HCT116 (cell line): ENCODE results near the gene CA10. TPM values are rescaled to one million over a fixed set of nuclear protein-coding genes. Genes with fewer than 3 reads are reported as not detected.

ENCODE experiments used
- ATAC-seq: fragments of 200-7000 bp; cut with Tn5 transposase; 2 replicates; pipeline ENCODE4 v1.9.1; 2020; ENCODE audit warnings: mild to moderate bottlenecking, moderate library complexity
- BruUV-seq: library from RNA; stranded (reverse); fragments of 400-500 nt; replicated peaks from 2 replicates; lab custom pipeline; 2021; lab: Mats Ljungman, UMichigan
- CTCF ChIA-PET: fragments of 300-600 bp; sonication (Branson Sonifier 250); formaldehyde crosslinking; loops from one replicate; lab custom pipeline; 2021; ENCODE audit warnings: antibody characterized with exemption; lab: Charles Lee
- POLR2A ChIA-PET: fragments of 300-600, 350-600 bp; sonication (Branson Sonifier 250); formaldehyde crosslinking; loops from one replicate; lab custom pipeline; 2021; ENCODE audit warnings: antibody characterized with exemption; lab: Charles Lee
- RAD21 ChIA-PET, 2 experiments: fragments of 300-600 bp; sonication (Branson Sonifier 250); formaldehyde crosslinking; loops; one replicate each; lab custom pipeline; 2023; ENCODE audit warnings: low total read pairs in 2 of 2; ENCODE audit not compliant: uncharacterized antibody in 2 of 2, unreplicated experiment in 2 of 2, low non-redundant PET in 1 of 2; lab: Charles Lee
- DNase-seq: peaks from one replicate; pipeline ENCODE4 v3.0.0-alpha.2; 2010; ENCODE audit warnings: low read depth, low spot score
- H2AFZ ChIP-seq: fragments of 200-600 bp; shearing (Covaris generic), sonication (generic); 2 replicates; pipeline ENCODE4 v1.6.1; 2017; ENCODE audit warnings: low read depth, mixed run types, mixed read lengths, antibody characterized with exemption, low read length; ENCODE audit not compliant: poor library complexity, severe bottlenecking
- H3K27ac ChIP-seq: 2 replicates; pipeline ENCODE4 v1.5.1; 2012; ENCODE audit warnings: low read depth, low read length
- H3K27me3 ChIP-seq: fragments of 200-600 bp; sonication (generic); 2 replicates; pipeline ENCODE4 v1.6.1; 2016; ENCODE audit warnings: mixed run types, low read length, mixed read lengths; ENCODE audit not compliant: insufficient read depth
- H3K36me3 ChIP-seq, 2 experiments: fragments of 200-500 bp in 1 of 2; fragments of 200-600 bp in 1 of 2; sonication (Bioruptor generic) in 1 of 2; sonication (generic) in 1 of 2; 2 replicates each; pipeline versions ENCODE4 v1.5.1 to v1.6.1; 2014 to 2016; ENCODE audit warnings: low read length in 2 of 2, inconsistent platforms in 1 of 2, mixed read lengths in 1 of 2, mixed run types in 1 of 2; ENCODE audit not compliant: insufficient read depth in 2 of 2, control insufficient read depth in 1 of 2
- H3K4me1 ChIP-seq, 2 experiments: fragments of 200-600 bp in 1 of 2; sonication (generic) in 1 of 2; 2 replicates each; pipeline versions ENCODE4 v1.5.1 to v1.6.1; 2012 to 2017; ENCODE audit warnings: low read length in 2 of 2, inconsistent platforms in 1 of 2, mild to moderate bottlenecking in 1 of 2, mixed read lengths in 1 of 2, mixed run types in 1 of 2, moderate library complexity in 1 of 2; ENCODE audit not compliant: insufficient read depth in 2 of 2, control insufficient read depth in 1 of 2
- H3K4me2 ChIP-seq: fragments of 200-600 bp; sonication (generic); 2 replicates; pipeline ENCODE4 v1.6.1; 2017; ENCODE audit warnings: mixed run types, low read length, mixed read lengths
- H3K4me3 ChIP-seq, 2 experiments: fragments of 200-600 bp in 1 of 2; sonication (generic) in 1 of 2; replicated peaks in 1 of 2; 2 replicates each; pipeline ENCODE4 v1.5.1; 2011 to 2016; ENCODE audit warnings: low read length in 2 of 2, control low read depth in 1 of 2, low read depth in 1 of 2, mild to moderate bottlenecking in 1 of 2, mixed read lengths in 1 of 2, mixed run types in 1 of 2
- H3K79me2 ChIP-seq: fragments of 200-600 bp; sonication (generic); 2 replicates; pipeline ENCODE4 v1.6.1; 2017; ENCODE audit warnings: mild to moderate bottlenecking, mixed run types, low read length, moderate library complexity, mixed read lengths; ENCODE audit not compliant: insufficient read depth
- H3K9ac ChIP-seq: fragments of 200-600 bp; sonication (generic); 2 replicates; pipeline ENCODE4 v1.6.1; 2016; ENCODE audit warnings: low read length, mixed read lengths
- H3K9me2 ChIP-seq: fragments of 200-600 bp; sonication (generic), shearing (Covaris generic); 2 replicates; pipeline ENCODE4 v1.6.1; 2017; ENCODE audit warnings: mixed run types, mild to moderate bottlenecking, moderate library complexity; ENCODE audit not compliant: insufficient read depth
- H3K9me3 ChIP-seq, 2 experiments: fragments of 200-500 bp in 1 of 2; fragments of 200-600 bp in 1 of 2; sonication (Bioruptor generic) in 1 of 2; sonication (generic) in 1 of 2; 2 replicates each; pipeline ENCODE4 v1.6.1; 2014 to 2017; ENCODE audit warnings: low read length in 2 of 2, mixed read lengths in 2 of 2, inconsistent platforms in 1 of 2, low read depth in 1 of 2, mild to moderate bottlenecking in 1 of 2, mixed run types in 1 of 2, moderate library complexity in 1 of 2; ENCODE audit not compliant: control insufficient read depth in 1 of 2, insufficient read depth in 1 of 2
- H4K20me1 ChIP-seq: fragments of 200-600 bp; sonication (generic), shearing (Covaris generic); 2 replicates; pipeline ENCODE4 v1.6.1; 2017; ENCODE audit warnings: mixed run types, mild to moderate bottlenecking, moderate library complexity; ENCODE audit not compliant: insufficient read depth
- CBX3 ChIP-seq: IDR thresholded peaks from 2 replicates; pipeline ENCODE4 v1.6.1; 2012; ENCODE audit warnings: low read depth
- CEBPB ChIP-seq: IDR thresholded peaks from 2 replicates; pipeline ENCODE4 v1.6.1; 2012; ENCODE audit warnings: low read depth
- EGR1 ChIP-seq: IDR thresholded peaks from 2 replicates; pipeline ENCODE4 v1.6.1; 2012; ENCODE audit warnings: low read depth
- POLR2A ChIP-seq: IDR thresholded peaks from 2 replicates; pipeline ENCODE4 v1.7.0; 2011; ENCODE audit warnings: borderline replicate concordance; ENCODE audit not compliant: insufficient read depth, insufficient read length; ENCODE audit errors: extremely low read depth
- RAD21 ChIP-seq: IDR thresholded peaks from 2 replicates; pipeline ENCODE4 v1.6.1; 2012; ENCODE audit warnings: low read depth, mild to moderate bottlenecking
- SP1 ChIP-seq: IDR thresholded peaks from 2 replicates; pipeline ENCODE4 v1.6.1; 2012; ENCODE audit warnings: low read depth
- intact Hi-C: fragments of 100-400 bp; cut with micrococcal nuclease; formaldehyde crosslinking; loops from 2 replicates; pipeline ENCODE4 v1.10.0; 2022
- total RNA-seq: library from RNA; stranded (reverse); gene quantifications from one replicate; pipeline ENCODE4 v1.2.1, GENCODE V29; 2021; ENCODE audit not compliant: unreplicated experiment
- TF ChIP-seq, protein P1 (sequence below), 3 experiments: fragments of 200-600 bp in 1 of 3; sonication (generic) in 1 of 3; IDR thresholded peaks in 2 of 3; conservative IDR thresholded peaks in 1 of 3; 2 replicates each; pipeline ENCODE4 v1.5.1; 2012 to 2017; ENCODE audit warnings: low read depth in 2 of 3, low read length in 2 of 3, antibody characterized with exemption in 1 of 3, borderline replicate concordance in 1 of 3, control low read depth in 1 of 3, mild to moderate bottlenecking in 1 of 3, mixed read lengths in 1 of 3, mixed run types in 1 of 3, moderate library complexity in 1 of 3; ENCODE audit not compliant: insufficient read depth in 1 of 3
- TF ChIP-seq, protein P2 (sequence below): IDR thresholded peaks from 2 replicates; pipeline ENCODE4 v1.6.1; 2012
- TF ChIP-seq, protein P3 (sequence below): IDR thresholded peaks from 2 replicates; pipeline ENCODE4 v1.6.1; 2012
- TF ChIP-seq, protein P4 (sequence below): IDR thresholded peaks from 2 replicates; pipeline ENCODE4 v1.6.1; 2011; ENCODE audit warnings: mild to moderate bottlenecking, low read length, moderate library complexity; ENCODE audit not compliant: insufficient replicate concordance; ENCODE audit errors: extremely low read depth

CA10 gene
- total RNA-seq, 1 experiment from 2014 or later, result not detected

DNA sequence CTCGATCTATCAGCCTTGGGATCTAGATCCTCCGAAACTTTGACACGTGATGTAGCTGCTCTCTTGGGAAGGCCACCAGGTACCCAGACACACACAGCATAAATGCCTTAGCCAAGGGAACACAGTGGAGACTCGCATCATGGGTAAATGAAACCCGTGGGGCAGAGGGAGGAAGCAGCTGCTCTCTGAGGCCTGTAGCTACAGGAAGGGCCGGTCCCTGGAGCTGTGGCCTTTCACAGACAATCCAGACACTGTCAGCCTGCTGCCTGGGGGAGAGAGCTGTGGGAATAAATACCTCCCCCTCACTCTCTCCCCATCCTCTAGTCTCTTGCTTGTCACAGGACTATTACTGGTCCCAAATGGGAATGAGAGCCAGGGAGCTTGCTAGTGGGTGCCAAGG is 546.9 kb downstream of the CA10 start:
- Histone ChIP-seq H3K4me1 (peaks cover 0 to 3% of the 10 kb centered on the region in 2 experiments; a peak in 1 of 4 replicates), H3K27me3 (peaks cover 18% of the 10 kb centered on the region; the same call in 1 of the 2 replicates), H2AFZ (no peak overlapping the region), H3K9me3 (no peaks in the 10 kb centered on the region), H3K9me2 (no peaks in the 10 kb centered on the region), H3K27ac (no peak overlapping the region), H3K9ac (no peak overlapping the region), H3K36me3 (no peaks in the 10 kb centered on the region), H3K79me2 (no peaks in the 10 kb centered on the region), H3K4me2 (no peak overlapping the region), H4K20me1 (no peaks in the 10 kb centered on the region), H3K4me3 (no peak overlapping the region)
- intact Hi-C loops, result no loop called here
- RAD21 ChIA-PET, result no interaction called here
- ATAC-seq (no peak), DNase-seq (no peak)
- POLR2A ChIA-PET, result no interaction called here
- no TSS peak for BruUV-seq
- CTCF ChIA-PET, result no interaction called here
- TF ChIP-seq, protein P1, sequence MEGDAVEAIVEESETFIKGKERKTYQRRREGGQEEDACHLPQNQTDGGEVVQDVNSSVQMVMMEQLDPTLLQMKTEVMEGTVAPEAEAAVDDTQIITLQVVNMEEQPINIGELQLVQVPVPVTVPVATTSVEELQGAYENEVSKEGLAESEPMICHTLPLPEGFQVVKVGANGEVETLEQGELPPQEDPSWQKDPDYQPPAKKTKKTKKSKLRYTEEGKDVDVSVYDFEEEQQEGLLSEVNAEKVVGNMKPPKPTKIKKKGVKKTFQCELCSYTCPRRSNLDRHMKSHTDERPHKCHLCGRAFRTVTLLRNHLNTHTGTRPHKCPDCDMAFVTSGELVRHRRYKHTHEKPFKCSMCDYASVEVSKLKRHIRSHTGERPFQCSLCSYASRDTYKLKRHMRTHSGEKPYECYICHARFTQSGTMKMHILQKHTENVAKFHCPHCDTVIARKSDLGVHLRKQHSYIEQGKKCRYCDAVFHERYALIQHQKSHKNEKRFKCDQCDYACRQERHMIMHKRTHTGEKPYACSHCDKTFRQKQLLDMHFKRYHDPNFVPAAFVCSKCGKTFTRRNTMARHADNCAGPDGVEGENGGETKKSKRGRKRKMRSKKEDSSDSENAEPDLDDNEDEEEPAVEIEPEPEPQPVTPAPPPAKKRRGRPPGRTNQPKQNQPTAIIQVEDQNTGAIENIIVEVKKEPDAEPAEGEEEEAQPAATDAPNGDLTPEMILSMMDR (IDR thresholded peaks at IDR 0.05 in 2 of 3, conservative IDR thresholded peaks at IDR 0.05 in 1 of 3; ENCODE audit: borderline replicate concordance in 1 of 3, insufficient read depth in 1 of 3, low read depth in 2 of 3, low read length in 2 of 3), result no peak
- TF ChIP-seq, protein P2, sequence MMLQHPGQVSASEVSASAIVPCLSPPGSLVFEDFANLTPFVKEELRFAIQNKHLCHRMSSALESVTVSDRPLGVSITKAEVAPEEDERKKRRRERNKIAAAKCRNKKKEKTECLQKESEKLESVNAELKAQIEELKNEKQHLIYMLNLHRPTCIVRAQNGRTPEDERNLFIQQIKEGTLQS, result no peak
- no peak for TF ChIP-seq POLR2A
- TF ChIP-seq SP1, result no peak
- no peak for TF ChIP-seq CBX3
- TF ChIP-seq, protein P3, sequence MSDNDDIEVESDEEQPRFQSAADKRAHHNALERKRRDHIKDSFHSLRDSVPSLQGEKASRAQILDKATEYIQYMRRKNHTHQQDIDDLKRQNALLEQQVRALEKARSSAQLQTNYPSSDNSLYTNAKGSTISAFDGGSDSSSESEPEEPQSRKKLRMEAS, result no peak
- TF ChIP-seq, protein P4, sequence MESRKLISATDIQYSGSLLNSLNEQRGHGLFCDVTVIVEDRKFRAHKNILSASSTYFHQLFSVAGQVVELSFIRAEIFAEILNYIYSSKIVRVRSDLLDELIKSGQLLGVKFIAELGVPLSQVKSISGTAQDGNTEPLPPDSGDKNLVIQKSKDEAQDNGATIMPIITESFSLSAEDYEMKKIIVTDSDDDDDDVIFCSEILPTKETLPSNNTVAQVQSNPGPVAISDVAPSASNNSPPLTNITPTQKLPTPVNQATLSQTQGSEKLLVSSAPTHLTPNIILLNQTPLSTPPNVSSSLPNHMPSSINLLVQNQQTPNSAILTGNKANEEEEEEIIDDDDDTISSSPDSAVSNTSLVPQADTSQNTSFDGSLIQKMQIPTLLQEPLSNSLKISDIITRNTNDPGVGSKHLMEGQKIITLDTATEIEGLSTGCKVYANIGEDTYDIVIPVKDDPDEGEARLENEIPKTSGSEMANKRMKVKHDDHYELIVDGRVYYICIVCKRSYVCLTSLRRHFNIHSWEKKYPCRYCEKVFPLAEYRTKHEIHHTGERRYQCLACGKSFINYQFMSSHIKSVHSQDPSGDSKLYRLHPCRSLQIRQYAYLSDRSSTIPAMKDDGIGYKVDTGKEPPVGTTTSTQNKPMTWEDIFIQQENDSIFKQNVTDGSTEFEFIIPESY, result no peak
- no peak for TF ChIP-seq CEBPB
- no peak for TF ChIP-seq RAD21
- TF ChIP-seq EGR1, result no peak
- TF ChIP-seq, all 23 proteins: peak for 0
